Fibroblast of lung (primary cell): ENCODE measurements around the gene PTPRN.

Experiments
- CTCF ChIP-seq, 2 donors: IDR thresholded peaks in 1 of 2; conservative IDR thresholded peaks in 1 of 2; 1 replicate in 1 of 2; 2 replicates in 1 of 2; pipeline ENCODE4 v1.5.1; 2011 to 2012; ENCODE audit warnings: low read length in 2 of 2, control low read depth in 1 of 2, inconsistent platforms in 1 of 2, low read depth in 1 of 2, mild to moderate bottlenecking in 1 of 2
- EZH2 ChIP-seq: IDR thresholded peaks from 2 replicates; pipeline ENCODE4 v1.5.1; 2012; ENCODE audit warnings: low read length, control low read depth, mild to moderate bottlenecking; ENCODE audit errors: missing control alignments

DNA sequence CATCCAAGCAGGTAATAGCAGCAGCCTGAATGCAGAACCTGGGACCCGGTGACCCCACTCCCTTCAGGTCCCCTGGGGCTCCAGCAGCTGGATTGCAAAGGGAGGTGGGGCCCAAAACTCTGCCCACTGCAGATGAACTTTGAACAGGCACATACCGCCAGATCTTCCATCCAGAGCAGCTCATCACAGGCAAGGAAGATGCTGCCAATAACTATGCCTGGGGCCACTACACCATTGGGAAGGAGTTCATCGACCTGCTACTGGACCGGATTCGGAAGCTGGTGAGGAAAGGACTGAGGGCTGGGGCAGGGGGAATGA is 39.2 kb downstream of the PTPRN start:
- TF ChIP-seq CTCF (conservative IDR thresholded peaks at IDR 0.05 in 1 of 2, IDR thresholded peaks at IDR 0.05 in 1 of 2; ENCODE audit: low read depth in 1 of 2, low read length in 2 of 2) (no peak), EZH2 (no peak)
